Measurements from ENCODE around the gene ADM2.

The ADM2 gene

GRCh38 chr22:50486561-50487289, 5.4 kb downstream of the ADM2 start, which contains the start of gene MIOX:
MIOX (plus strand) TSS chr22:50486859; CDS start chr22:50486898, 39 bp downstream.
- no peak within 1 kb of the TSS for H3K4me3 ChIP-seq (ENCODE audit: low read depth, low read length)
- no peak for TF ChIP-seq CTCF (IDR thresholded peaks at IDR 0.05; ENCODE audit: low read depth, low read length)
- DNase-seq (ENCODE audit: low read depth, low spot score): no peak
- in situ Hi-C loops (cut with HindIII; ENCODE audit: low sequenced_read_pairs): no loop called here

GRCh38 chr22:50487290-50488005, 6.1 kb downstream of the ADM2 start:
- TF ChIP-seq CTCF (IDR thresholded peaks at IDR 0.05; ENCODE audit: low read depth, low read length): no peak
- in situ Hi-C loops (cut with HindIII; ENCODE audit: low sequenced_read_pairs): no loop called here
- DNase-seq (ENCODE audit: low read depth, low spot score): no peak
- H3K4me3 ChIP-seq (ENCODE audit: low read depth, low read length): no peak overlapping the region

- in situ Hi-C loops (cut with HindIII; ENCODE audit: low sequenced_read_pairs): no loop called here
- TF ChIP-seq CTCF (IDR thresholded peaks at IDR 0.05; ENCODE audit: low read depth, low read length): no peak
- H3K4me3 ChIP-seq (ENCODE audit: low read depth, low read length): no peak overlapping the region
- no peak for DNase-seq (ENCODE audit: low read depth, low spot score)
Measured at GRCh38 chr22:50488006-50488677, 6.8 kb downstream of the ADM2 start.

GRCh38 chr22:50488886-50489285, 7.5 kb downstream of the ADM2 start:
- TF ChIP-seq CTCF (IDR thresholded peaks at IDR 0.05; ENCODE audit: low read depth, low read length): no peak
- in situ Hi-C loops (cut with HindIII; ENCODE audit: low sequenced_read_pairs): no loop called here
- no peak overlapping the region for H3K4me3 ChIP-seq (ENCODE audit: low read depth, low read length)
- no peak for DNase-seq (ENCODE audit: low read depth, low spot score)

GRCh38 chr22:50489363-50490243, 8.3 kb downstream of the ADM2 start:
- no peak overlapping the region for H3K4me3 ChIP-seq (ENCODE audit: low read depth, low read length)
- no peak for TF ChIP-seq CTCF (IDR thresholded peaks at IDR 0.05; ENCODE audit: low read depth, low read length)
- in situ Hi-C loops (cut with HindIII; ENCODE audit: low sequenced_read_pairs): no loop called here
- no peak for DNase-seq (ENCODE audit: low read depth, low spot score)
